Measurements from ENCODE around the gene POLA1. TPM values are rescaled to one million over a fixed set of nuclear protein-coding genes. Genes with fewer than 3 reads are reported as not detected.
"Not testable (repeated sequence)": the region's sequence is repeated elsewhere in the genome, so short reads cannot be mapped to it uniquely, and the experiment has no call there.

Gene POLA1
- total RNA-seq, 2 experiments from 2014 or later = 28.1 TPM

GRCh38 chrX:24777660-24778059, 83.9 kb downstream of the POLA1 start:
- Mint-ChIP-seq H3K4me3 (no peak overlapping the region), H3K4me1 (peaks cover 4% of the 10 kb centered on the region), H3K36me3 (ENCODE audit: low read depth) (peaks cover 26% of the 10 kb centered on the region), H3K27me3 (no peaks in the 10 kb centered on the region), H3K9me3 (no peaks in the 10 kb centered on the region), H3K27ac (no peak overlapping the region)
- ChIA-PET CTCF (no interaction called here), POLR2A (no interaction called here)
- no peak for DNase-seq

DNA sequence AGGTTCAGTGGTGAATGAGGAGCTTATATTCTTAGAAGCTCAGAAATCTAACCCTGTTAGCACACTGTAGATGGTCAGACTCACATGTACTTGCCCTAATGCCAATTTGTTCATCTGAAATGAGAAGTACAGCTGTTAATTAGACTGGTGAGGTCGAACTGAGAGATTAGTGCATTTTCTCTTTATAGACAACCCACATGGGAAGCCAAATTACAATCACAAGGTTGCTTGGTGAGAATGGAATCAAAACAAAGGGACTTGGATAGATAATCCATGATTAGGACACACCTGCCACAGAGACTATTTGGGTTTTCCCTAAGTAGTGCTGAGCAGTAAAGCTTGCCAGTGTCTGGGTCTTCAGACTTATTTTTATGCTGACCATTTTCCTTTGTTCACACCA, 88.3 kb downstream of the POLA1 start:
- ChIA-PET CTCF (no interaction called here), POLR2A (no interaction called here)
- Mint-ChIP-seq H3K27ac (no peak overlapping the region), H3K4me3 (no peak overlapping the region), H3K4me1 (no peaks in the 10 kb centered on the region), H3K27me3 (no peaks in the 10 kb centered on the region), H3K36me3 (ENCODE audit: low read depth) (peaks cover 23% of the 10 kb centered on the region), H3K9me3 (no peaks in the 10 kb centered on the region)
- DNase-seq = no peak

DNA sequence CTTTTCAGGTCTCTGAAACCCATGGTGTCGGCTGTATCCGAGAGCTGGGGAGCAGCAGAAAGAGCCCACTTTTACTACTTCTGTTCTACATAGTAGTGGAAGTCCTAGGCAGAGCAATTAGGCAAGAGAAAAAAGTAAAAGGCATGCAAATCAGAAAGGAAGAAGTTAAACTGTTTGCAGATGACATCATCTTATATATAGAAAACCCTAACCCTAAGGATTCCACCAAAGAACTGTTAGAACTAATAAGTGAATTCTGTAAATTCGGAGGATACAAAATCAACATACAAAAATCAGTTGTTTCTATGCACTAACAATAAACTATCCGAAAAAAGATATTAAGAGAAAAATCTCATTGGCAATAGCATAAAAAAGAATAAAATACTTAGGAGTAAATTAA, 95.3 kb downstream of the POLA1 start:
- no peaks in the 10 kb centered on the region for H3K27me3 Mint-ChIP-seq
- ChIA-PET CTCF (no interaction called here), POLR2A (no interaction called here)
- no peak overlapping the region for H3K4me3 Mint-ChIP-seq
- H3K36me3 Mint-ChIP-seq (ENCODE audit: low read depth) = peaks cover 24% of the 10 kb centered on the region
- DNase-seq = no peak
- no peak overlapping the region for H3K27ac Mint-ChIP-seq
- no peaks in the 10 kb centered on the region for H3K4me1 Mint-ChIP-seq
- no peaks in the 10 kb centered on the region for H3K9me3 Mint-ChIP-seq

GRCh38 chrX:24790166-24790565, 96.4 kb downstream of the POLA1 start:
- H3K27ac Mint-ChIP-seq = no peak overlapping the region
- CTCF ChIA-PET = no interaction called here
- no peaks in the 10 kb centered on the region for H3K9me3 Mint-ChIP-seq
- DNase-seq = no peak
- POLR2A ChIA-PET = no interaction called here
- no peaks in the 10 kb centered on the region for H3K4me1 Mint-ChIP-seq
- H3K4me3 Mint-ChIP-seq = no peak overlapping the region
- H3K36me3 Mint-ChIP-seq (ENCODE audit: low read depth) = peaks cover 32% of the 10 kb centered on the region
- H3K27me3 Mint-ChIP-seq = no peaks in the 10 kb centered on the region

GRCh38 chrX:24796204-24796603, 102.5 kb downstream of the POLA1 start:
- H3K27me3 Mint-ChIP-seq = no peaks in the 10 kb centered on the region
- H3K4me1 Mint-ChIP-seq = no peaks in the 10 kb centered on the region
- no peak overlapping the region for H3K27ac Mint-ChIP-seq
- ChIA-PET CTCF (no interaction called here), POLR2A (no interaction called here)
- no peak for DNase-seq
- no peaks in the 10 kb centered on the region for H3K9me3 Mint-ChIP-seq
- peaks cover 33% of the 10 kb centered on the region for H3K36me3 Mint-ChIP-seq (ENCODE audit: low read depth)
- no peak overlapping the region for H3K4me3 Mint-ChIP-seq

- no peaks in the 10 kb centered on the region for H3K4me1 Mint-ChIP-seq
- H3K27me3 Mint-ChIP-seq = no peaks in the 10 kb centered on the region
- H3K9me3 Mint-ChIP-seq = no peaks in the 10 kb centered on the region
- POLR2A ChIA-PET = no interaction called here
- no peak overlapping the region for H3K27ac Mint-ChIP-seq
- peaks cover 19% of the 10 kb centered on the region for H3K36me3 Mint-ChIP-seq (ENCODE audit: low read depth)
- CTCF ChIA-PET = no interaction called here
- no peak overlapping the region for H3K4me3 Mint-ChIP-seq
- no peak for DNase-seq
Measured at GRCh38 chrX:24799078-24799477, 105.4 kb downstream of the POLA1 start.

- Mint-ChIP-seq H3K4me1 (no peaks in the 10 kb centered on the region), H3K36me3 (ENCODE audit: low read depth) (peaks cover 16% of the 10 kb centered on the region), H3K9me3 (no peaks in the 10 kb centered on the region), H3K27ac (no peak overlapping the region), H3K27me3 (no peaks in the 10 kb centered on the region), H3K4me3 (no peak overlapping the region)
- ChIA-PET CTCF (no interaction called here), POLR2A (no interaction called here)
- DNase-seq = no peak
Measured at GRCh38 chrX:24799565-24799964, 105.8 kb downstream of the POLA1 start.

DNA sequence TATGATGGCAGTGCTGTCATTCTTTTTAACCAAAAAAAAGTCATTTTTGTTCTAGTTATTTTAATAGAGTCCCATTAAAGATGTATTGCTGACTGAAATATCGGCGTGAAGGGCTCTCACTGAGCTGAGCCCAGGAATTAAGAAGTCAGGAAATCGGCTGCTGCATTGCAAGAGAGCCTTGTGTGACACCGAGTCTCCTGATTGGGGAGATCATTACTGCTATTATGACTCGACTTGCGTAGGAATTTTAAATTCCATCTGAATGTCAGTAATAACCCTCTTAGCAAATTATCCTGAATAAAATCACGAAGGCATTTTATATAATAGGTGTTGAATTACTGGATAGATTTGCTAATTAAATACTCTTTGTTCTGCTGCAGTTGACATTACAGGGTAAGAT, 111.5 kb downstream of the POLA1 start:
- no peaks in the 10 kb centered on the region for H3K9me3 Mint-ChIP-seq
- no peaks in the 10 kb centered on the region for H3K27me3 Mint-ChIP-seq
- H3K27ac Mint-ChIP-seq = no peak overlapping the region
- no peak for DNase-seq
- peaks cover 5% of the 10 kb centered on the region for H3K36me3 Mint-ChIP-seq (ENCODE audit: low read depth)
- POLR2A ChIA-PET = no interaction called here
- CTCF ChIA-PET = no interaction called here
- H3K4me1 Mint-ChIP-seq = peaks cover 7% of the 10 kb centered on the region
- no peak overlapping the region for H3K4me3 Mint-ChIP-seq

- H3K27ac Mint-ChIP-seq, DNase-seq, H3K4me1 Mint-ChIP-seq, POLR2A ChIA-PET, H3K9me3 Mint-ChIP-seq, CTCF ChIA-PET, H3K4me3 Mint-ChIP-seq, H3K27me3 Mint-ChIP-seq: not testable (repeated sequence)
- H3K36me3 Mint-ChIP-seq (ENCODE audit: low read depth) = peaks cover 31% of the 10 kb centered on the region
Measured at GRCh38 chrX:24819807-24820206, 126.1 kb downstream of the POLA1 start.

DNA sequence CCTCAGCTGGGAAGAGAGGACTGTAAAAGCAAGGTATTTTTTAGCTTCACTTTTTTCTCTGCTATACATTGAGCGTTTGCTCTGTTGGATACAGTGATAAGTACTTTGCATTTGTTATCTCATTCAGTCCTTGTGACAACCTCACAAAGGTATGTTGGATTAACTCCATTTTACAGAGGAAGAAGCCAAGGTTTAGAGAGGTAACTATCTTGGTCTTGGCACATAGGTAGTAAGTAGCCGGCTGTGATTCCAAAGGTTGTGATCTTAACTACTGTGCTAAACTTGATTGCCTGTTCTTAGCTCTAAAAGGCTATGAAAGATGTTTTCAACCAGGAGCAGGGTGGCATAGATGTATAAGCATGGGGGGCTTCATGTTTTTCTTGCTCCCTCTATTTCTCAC, 134.4 kb downstream of the POLA1 start:
- no peak overlapping the region for H3K4me3 Mint-ChIP-seq
- H3K9me3 Mint-ChIP-seq = no peaks in the 10 kb centered on the region
- DNase-seq = no peak
- peaks cover 35% of the 10 kb centered on the region for H3K36me3 Mint-ChIP-seq (ENCODE audit: low read depth)
- no peaks in the 10 kb centered on the region for H3K4me1 Mint-ChIP-seq
- CTCF ChIA-PET = no interaction called here
- H3K27ac Mint-ChIP-seq = no peak overlapping the region
- POLR2A ChIA-PET = no interaction called here
- H3K27me3 Mint-ChIP-seq = no peaks in the 10 kb centered on the region

DNA sequence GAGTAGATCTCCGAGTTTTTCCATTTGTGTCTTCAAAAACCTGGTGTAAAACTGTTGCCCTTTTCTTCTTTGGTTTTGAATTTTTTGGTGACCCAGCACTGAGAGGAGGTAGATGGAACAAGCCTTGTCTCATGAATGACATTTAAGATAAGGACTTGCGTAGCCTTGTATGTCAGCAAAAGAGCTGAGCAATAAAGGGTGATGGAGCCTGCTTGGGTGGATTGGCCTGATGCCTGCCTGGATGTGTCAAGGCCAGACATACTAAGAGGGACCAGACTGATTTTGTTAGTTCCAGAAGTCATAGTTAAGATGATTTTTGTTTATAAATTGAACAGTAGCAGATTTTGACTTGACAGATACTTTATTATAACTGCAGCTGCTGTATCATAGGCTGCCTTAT, 134.9 kb downstream of the POLA1 start:
- ChIA-PET CTCF (no interaction called here), POLR2A (no interaction called here)
- DNase-seq = no peak
- Mint-ChIP-seq H3K27ac (no peak overlapping the region), H3K36me3 (ENCODE audit: low read depth) (peaks cover 35% of the 10 kb centered on the region), H3K27me3 (no peaks in the 10 kb centered on the region), H3K4me3 (no peak overlapping the region), H3K4me1 (no peaks in the 10 kb centered on the region), H3K9me3 (no peaks in the 10 kb centered on the region)

DNA sequence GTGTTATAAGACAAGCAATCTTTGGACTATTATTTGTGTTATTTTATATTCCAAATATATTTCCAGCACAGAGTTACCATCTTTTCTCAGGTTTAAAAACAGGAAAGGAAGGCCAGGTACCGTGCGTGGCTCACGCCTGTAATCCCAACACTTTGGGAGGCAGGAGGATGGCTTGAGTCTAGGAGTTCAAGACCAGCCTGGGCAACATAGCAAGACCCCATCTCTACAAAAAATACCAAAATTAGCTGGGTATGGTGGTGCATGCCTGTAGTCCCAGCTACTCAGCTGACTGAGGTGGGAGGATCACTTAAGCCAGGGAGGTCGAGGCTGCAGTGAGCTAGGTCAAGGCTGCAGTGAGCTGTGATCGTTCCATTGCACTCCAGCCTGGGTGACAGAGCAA, 140.0 kb downstream of the POLA1 start:
- no peaks in the 10 kb centered on the region for H3K27me3 Mint-ChIP-seq
- H3K4me1 Mint-ChIP-seq = no peaks in the 10 kb centered on the region
- no peak overlapping the region for H3K4me3 Mint-ChIP-seq
- peaks cover 9% of the 10 kb centered on the region for H3K36me3 Mint-ChIP-seq (ENCODE audit: low read depth)
- H3K9me3 Mint-ChIP-seq = no peaks in the 10 kb centered on the region
- DNase-seq = no peak
- POLR2A ChIA-PET = no interaction called here
- CTCF ChIA-PET = no interaction called here
- no peak overlapping the region for H3K27ac Mint-ChIP-seq

DNA sequence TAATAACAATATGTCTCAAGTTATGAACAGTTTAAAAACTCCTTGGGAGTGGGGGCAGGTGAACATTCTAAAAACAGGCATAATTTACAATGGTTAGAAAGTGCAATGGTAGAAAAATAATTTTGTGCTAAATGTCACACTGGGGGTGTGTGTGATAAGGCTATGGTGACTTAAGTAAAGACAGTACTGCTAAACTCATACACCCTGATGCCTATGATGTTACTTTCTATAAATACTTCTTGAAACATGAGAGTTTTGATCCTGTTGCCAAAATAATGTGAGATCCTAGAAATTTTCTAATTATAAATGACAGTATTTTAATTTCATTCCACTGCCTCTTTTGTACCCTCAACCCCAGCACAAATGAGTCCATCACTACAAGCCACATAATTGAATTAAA, 144.2 kb downstream of the POLA1 start:
- ChIA-PET CTCF (interaction anchor here (0.8 to 3.2 kb wide), 9 partner anchors 8 to 306 kb away, joined by 3 to 25 read pairs (median 3); no protein-coding TSS in a partner anchor), POLR2A (no interaction called here)
- no peak overlapping the region for H3K27ac Mint-ChIP-seq
- no peaks in the 10 kb centered on the region for H3K36me3 Mint-ChIP-seq (ENCODE audit: low read depth)
- no peak for DNase-seq
- H3K4me1 Mint-ChIP-seq = no peaks in the 10 kb centered on the region
- H3K4me3 Mint-ChIP-seq = no peak overlapping the region
- no peaks in the 10 kb centered on the region for H3K9me3 Mint-ChIP-seq
- H3K27me3 Mint-ChIP-seq = no peaks in the 10 kb centered on the region

GRCh38 chrX:24838629-24839028, 144.9 kb downstream of the POLA1 start:
- Mint-ChIP-seq H3K27ac (no peak overlapping the region), H3K36me3 (ENCODE audit: low read depth) (peaks cover 3% of the 10 kb centered on the region), H3K9me3 (no peaks in the 10 kb centered on the region), H3K27me3 (no peaks in the 10 kb centered on the region), H3K4me3 (no peak overlapping the region), H3K4me1 (no peaks in the 10 kb centered on the region)
- CTCF ChIA-PET = interaction anchor here (0.8 to 3.2 kb wide), 14 partner anchors 8 to 305 kb away, joined by 3 to 25 read pairs (median 3); no protein-coding TSS in a partner anchor
- POLR2A ChIA-PET = no interaction called here
- no peak for DNase-seq

DNA sequence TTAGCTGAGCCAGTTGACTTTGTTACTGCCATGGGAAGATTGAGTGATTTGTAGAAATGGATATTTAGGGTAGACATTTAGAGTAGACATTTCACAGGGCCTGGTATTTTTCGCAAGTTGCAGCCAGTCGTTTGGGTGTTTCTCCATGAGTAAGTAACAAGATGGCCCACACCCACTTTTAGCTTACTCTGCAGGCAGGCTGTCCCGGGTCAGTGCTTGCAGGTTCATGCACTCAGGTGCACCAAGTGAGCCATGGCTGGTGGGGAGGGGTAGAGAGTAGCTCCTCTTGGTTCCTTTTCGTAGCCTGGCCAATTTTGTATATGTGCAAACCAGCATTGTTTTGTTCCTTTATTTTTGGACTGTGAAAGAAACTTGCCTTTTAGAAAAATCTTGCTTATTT, 145.6 kb downstream of the POLA1 start:
- DNase-seq = no peak
- Mint-ChIP-seq H3K27me3 (no peaks in the 10 kb centered on the region), H3K9me3 (no peaks in the 10 kb centered on the region), H3K4me3 (no peak overlapping the region), H3K27ac (no peak overlapping the region), H3K4me1 (no peaks in the 10 kb centered on the region), H3K36me3 (ENCODE audit: low read depth) (peaks cover 3% of the 10 kb centered on the region)
- ChIA-PET CTCF (interaction anchor here (0.7 to 3.2 kb wide), 14 partner anchors 9 to 304 kb away, joined by 3 to 25 read pairs (median 3); no protein-coding TSS in a partner anchor), POLR2A (no interaction called here)
